Transverse colon (tissue), 4 donors: ENCODE data around the gene UMAD1.

Experiments used
- CTCF ChIP-seq, 5 experiments: fragments of 200-600 bp in 3 of 5; fragments of 450-650 bp in 2 of 5; sonication (generic) in 3 of 5; IDR thresholded peaks; 1 replicate in 2 of 5; 2 replicates in 3 of 5; pipeline ENCODE4 v1.5.1; 2016 to 2017; ENCODE audit warnings: antibody characterized with exemption in 5 of 5, inconsistent platforms in 3 of 5, mild to moderate bottlenecking in 2 of 5, moderate library complexity in 1 of 5
- POLR2A ChIP-seq: fragments of 450-650 bp; IDR thresholded peaks from one replicate; pipeline ENCODE4 v1.6.1; 2016; ENCODE audit warnings: antibody characterized with exemption, mild to moderate bottlenecking, moderate library complexity
- POLR2AphosphoS5 ChIP-seq, 3 donors: sonication (generic); formaldehyde crosslinking; IDR thresholded peaks; one replicate each; pipeline ENCODE4 v1.6.1; 2016; ENCODE audit warnings: antibody characterized with exemption in 3 of 3

GRCh38 chr7:7739204-7740036 lies 98.9 kb downstream of the UMAD1 start:
- TF ChIP-seq CTCF (IDR thresholded peaks at IDR 0.05) (no peak), POLR2AphosphoS5 (IDR thresholded peaks at IDR 0.05) (no peak), POLR2A (no peak)
